Activated CD4-positive, alpha-beta T cell treated with anti-CD3 and anti-CD28 coated beads, Interleukin-10, Interleukin-2, amounts not matched to agents 100 ng/mL and 50 ng/mL, durations not matched to agents 16 hours and 8 hours (primary cell): ENCODE data around the gene VAV2.
"Not testable (repeated sequence)": the region's sequence is repeated elsewhere in the genome, so short reads cannot be mapped to it uniquely, and the experiment has no call there.

ENCODE experiments used
- DNase-seq: peaks from one replicate; pipeline ENCODE4 v3.0.0-alpha.2; 2020

VAV2 gene

GRCh38 chr9:133995012-133995896 lies 3.1 kb upstream of the VAV2 start:
- peak; percentile 21 for DNase-seq

DNA sequence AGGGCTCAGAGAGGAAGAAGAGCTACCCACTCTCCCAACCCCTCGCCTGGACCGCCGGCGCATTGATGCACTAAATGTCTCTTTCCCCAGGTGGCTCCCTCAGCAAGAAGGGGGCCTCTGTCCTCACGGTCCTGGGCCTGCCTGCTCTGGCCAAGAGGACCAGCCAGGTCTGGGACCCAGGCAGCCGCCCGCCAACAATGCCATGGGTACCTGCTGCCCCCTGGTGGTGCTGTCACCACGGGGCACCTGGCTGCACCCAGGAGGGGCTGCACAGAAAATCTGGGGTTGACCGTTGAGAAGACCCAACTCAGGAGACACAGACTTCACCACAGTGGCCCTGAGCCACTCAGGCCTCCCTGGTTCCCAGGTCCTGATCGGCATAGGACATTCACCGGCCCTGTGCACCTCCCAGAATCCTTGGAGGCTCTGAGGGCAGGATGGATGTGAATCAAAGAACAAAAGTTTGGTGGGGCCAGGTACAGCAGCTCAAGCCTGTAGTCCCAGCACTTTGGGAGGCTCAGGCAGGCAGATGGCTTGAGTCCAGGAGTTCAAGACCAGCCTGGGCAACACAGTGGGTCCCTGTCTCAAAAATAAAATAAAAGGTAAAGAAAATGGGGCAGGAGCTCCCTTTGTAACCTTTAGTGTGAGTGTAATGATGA lies 2.4 kb upstream of the VAV2 start:
- peak; percentile 82 for DNase-seq

- no peak for DNase-seq
These were observed 1.6 kb upstream of the VAV2 start for GRCh38 chr9:133993635-133994253.

DNA sequence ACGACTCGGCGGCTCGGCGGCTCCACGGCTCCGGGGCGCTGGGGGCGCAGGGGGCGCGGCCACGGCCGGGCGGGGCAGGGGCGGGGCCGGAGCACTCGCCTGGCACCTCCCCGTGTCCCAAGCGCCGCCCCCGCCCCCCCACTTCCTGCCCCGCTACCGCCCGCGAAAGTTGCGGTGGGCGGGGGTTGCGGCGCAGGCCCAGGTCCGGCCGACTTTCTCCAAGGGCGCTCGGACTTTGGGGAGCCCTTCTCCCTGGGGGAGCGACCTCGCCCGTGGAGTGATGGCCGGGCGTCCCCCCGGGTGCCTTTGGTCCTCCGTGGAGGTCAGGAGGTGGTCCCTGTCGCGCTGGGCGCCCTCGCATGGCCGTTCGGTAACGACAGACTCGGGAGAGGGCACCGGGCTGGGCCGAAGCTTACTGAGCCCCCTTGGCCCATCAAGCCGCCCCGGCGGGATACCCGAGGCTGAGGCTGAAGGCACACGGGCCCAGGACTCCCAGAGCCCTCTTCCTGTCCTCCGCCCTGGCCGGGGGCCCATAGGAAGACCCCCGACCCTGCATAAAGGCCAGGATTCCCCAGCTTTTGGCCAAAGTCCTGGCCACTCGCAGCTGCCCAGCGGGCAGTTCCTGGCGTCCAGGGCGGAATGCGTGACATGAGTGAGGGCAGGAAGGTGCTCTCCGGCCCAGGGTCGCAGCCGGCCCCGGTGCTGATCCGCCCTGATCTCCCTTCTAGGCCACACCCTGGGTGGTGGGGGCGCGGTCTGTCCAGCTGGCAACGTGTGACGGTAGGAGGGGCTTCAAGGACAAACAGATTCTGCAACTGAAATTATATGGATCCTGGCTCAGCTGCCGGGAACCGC lies 883 bp upstream of the VAV2 start:
- DNase-seq = peak; percentile 70

DNA sequence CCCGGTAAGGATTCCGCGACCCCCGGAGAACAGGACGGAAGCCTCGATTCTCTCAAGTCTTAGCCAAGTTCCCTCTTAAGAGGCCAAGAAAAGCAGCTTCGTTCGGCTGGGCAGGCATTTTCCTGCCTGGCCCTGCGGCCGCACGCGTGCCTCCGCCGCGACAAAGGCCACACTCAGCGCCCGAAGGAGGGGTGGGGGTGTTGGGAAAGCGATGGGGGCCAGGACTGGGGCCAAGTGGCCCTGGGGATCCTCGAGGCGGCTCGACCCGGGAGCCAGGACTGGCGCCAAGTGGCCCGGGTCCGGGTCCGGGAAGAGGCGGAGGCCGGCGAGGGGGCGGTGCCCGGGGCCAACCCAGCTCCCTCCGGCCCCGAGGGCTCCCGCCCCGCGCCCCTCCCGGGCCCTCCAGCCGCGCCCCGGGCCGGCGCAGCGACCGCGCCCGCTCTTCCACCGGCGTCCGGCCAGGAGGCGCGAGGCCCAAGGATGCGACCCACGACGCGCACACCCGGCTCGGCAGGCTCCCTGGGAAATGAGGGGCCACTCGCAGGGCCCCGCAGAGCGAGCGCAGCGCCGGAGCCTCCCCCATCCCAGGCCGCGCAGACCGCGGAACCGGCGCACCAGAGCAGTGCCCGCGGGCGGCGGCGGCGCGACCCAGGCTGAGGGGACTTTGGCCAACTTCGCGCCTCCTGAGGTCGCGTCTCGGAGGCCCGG lies 756 bp downstream of the VAV2 start:
- DNase-seq = no peak

DNA sequence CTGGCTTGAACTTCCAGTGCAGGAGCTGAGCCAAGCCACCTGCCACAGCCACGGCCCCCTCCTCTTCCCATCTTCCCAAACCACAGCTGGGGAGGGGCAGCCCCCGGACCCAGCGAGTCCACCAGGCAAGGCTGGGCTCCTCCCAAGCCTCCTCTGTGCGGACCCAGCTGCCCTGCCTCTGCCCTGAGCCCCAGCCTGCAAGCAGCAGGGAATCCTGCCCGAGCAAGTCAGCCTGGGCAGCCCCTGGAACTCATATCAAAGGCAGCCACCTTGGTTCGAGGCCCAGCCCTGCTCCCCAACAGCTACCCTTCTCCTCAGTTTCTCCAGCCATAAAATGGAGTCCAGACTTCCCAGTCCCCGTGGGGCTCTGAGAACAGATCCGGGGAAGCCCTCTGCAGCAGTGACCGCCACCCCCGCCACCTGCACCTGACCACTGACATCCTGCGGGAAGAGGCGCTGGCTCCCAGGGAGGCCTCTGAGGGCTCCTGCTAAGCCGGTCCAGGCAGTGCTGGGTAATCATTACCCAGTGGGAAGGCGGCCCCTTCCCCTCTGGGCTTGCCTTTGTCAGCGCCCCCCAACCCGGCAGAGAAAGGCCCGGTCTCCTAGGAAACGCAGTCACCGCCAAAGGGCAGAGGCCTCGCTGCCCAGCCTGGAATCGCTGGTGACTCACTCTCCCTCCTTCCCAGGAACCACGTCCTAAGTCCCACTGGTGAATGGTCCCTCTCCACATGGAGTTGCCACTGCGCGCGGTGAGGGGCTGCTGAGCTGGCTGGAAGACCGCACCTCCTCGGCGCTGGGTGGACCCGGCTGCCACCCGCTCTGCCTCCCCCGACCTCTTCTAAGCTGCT lies 1.5 kb downstream of the VAV2 start:
- DNase-seq = no peak

DNA sequence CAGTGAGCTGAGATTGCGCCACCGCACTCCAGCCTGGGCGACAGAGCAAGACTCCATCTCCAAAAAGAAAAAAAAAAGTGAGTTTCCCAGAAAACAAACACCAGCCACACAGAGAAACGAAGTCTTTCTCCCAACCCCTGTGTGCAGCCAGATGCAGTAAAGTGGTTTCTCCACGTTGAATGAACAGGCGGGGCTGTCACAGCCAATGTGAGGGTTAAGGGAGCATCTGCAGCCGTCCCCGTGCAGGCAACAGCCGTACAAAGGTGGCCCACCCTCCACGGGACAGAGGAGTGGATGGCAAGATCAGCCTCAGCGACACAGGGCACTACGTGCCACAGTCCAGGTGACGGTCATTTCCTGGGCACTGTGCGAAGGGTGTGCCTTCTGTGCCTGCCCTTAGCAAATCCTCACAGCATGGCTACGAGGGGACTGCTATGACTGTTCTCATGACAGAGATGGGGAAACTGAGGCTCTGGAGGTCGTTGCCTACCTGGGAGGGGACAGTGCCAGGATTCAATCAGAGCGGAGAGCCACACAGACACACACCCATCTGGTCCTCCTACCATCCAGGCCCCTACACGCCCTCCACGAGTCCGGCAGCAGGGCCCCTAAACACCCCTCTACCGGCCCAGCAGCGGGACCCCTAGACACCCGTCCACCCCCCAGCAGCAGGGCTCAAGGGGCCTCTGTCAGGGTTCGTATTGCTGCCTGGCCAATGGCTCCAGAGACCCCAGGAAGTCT lies 2.3 kb downstream of the VAV2 start:
- no peak for DNase-seq

DNA sequence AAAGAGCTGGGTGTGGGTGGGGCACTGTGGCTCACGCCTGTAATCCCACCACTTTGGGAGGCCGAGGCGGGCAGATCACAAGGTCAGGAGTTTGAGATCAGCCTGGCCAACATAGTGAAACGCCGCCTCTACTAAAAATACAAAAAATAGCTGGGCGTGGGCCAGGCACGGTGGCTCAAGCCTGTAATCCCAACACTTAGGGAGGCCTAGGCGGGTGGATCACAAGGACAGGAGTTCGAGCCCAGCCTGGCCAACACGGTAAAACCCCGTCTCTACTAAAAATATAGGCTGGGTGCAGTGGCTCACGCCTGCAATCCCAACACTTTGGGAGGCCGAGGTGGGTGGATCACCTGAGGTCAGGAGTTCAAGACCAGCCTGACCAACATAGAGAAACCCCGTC lies 3.4 kb downstream of the VAV2 start:
- DNase-seq = not testable (repeated sequence)

GRCh38 chr9:133987946-133988665 lies 4.0 kb downstream of the VAV2 start:
- DNase-seq = no peak

DNA sequence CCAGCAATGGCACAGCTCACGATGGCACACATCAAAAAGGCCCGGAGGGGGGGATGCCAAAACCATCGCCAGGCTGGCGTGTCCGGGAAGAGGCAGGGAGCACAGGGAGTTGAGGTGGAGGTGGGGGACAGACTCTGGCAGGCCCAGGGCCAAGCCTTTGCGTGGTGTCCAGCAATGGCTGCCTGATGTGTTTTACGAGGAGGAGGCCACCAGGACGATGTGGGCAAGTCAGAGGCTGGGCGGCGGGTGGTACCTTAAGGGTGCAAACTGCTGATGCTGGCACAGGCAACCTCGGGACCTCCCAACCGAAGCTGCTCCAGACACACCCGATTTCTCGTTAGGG lies 4.7 kb downstream of the VAV2 start:
- DNase-seq = no peak

DNA sequence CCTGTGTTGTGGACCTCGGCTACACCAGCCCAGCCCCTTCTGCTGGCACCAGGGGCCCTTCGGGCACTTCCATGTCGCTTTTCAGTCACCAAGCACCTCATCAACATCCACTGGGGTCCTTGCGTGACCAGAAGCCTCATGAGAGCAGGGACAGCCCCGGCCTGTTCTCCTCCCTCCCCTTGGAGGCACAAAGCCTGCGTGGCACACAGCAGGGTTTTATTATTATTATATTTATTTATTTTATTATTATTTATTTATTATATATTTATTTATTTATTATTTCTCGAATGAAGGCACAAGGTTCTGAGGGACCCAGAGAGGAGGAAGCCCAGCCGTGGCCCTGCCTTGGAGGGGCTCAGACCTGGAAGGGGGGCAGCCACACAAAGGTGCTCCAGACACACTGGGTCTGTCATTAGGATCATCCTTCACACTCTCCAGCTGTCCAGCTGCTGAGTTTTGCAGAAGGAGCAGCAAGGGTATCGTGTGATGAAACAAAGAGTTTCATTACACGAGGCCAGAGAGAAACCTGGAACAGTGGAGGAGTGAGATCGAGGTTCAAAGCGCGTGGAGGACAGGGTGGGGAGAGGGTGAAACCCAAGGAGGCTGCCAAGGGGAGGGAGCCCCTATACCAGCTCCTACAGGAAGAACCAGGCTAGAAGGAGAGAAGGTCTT lies 5.2 kb downstream of the VAV2 start:
- DNase-seq = no peak

- no peak for DNase-seq
These were observed 6.1 kb downstream of the VAV2 start for GRCh38 chr9:133986061-133986460.

DNA sequence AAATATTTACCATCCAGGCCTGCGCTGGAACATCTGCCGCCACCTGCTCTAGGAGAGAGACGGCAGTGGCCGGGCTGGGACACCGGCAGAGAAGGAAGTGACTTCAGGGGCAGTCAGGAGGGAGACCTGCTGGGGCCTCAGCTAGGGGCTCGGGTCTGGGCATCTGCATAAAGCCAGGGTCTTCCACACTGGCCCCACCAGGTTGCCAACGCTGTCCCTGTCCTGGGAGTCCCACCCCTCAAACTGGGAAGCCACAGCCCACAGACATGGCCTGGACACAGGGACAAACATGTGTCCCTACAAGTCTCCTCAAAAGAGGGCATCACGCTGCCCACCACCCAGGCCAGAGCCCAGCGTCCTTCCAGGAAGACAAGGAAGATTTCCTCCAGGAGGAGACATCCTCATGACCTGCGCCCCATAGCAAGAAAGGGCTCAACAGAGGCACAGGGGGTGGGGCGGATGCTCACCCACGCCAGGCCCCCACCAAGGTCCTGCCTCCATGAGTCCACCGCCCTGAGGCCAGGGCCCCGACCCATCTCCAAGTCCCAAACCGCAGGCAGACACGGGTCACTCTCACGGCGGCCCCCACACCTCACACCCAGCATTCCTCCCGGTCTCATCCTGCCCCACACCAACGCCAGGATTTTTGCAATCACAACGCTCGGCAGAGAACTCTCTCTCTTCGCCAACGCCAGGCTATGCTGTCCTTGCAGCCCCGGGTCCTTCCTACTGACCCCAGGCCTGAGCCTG lies 9.0 kb downstream of the VAV2 start:
- no peak for DNase-seq

DNA sequence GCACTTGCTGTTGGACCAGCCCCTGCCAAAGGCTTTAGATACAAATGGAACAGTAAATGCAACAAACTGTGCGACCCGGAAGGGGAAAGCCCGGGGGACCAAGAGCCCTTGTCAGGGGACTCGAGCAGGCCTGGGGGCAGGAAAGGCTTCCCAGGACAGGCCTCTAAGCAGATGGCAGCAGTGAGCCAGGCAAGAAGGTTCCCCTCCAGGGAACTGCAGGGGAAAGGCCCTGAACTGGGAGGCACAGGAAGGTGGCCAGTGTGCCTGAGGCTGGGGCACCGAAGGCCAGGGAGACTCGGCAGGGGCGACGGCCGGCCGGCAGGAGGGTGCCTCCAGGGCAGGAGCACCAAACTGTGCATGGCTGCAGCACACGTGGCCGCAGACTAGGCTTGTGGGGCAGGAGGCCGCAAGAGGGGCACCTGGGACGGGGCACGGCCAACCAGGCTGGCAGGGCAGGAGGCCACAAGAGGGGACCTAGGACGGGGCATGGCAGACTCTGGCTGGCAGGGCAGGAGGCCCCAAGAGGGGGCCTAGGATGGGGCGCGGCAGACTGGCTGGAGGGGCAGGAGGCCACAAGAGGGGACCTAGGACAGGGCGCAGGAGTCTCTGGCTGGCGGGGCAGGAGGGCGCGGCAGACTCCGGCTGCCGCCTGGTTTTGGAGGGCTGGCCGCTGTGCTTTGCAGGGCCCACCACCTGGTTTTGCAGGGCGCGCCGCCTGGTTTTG lies 10.0 kb downstream of the VAV2 start:
- no peak for DNase-seq

DNA sequence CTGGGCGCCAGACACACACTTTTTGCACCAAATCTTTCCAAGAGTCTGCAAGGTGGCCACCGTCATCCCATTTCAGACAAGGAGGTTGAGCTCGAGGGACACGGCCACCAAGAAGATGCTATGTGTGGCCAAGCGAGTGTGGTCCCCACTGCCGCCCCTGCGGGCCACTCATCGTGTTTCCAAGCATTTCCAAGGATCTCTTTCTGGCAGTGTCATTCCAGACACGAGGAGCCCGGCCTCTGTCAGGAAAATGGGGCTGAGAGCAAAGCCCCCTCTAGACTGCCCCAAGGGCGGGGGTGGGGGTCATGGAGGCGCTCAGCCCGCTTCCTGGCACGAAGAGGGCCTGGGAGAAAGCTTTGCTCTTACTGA lies 10.6 kb downstream of the VAV2 start:
- DNase-seq = no peak

DNA sequence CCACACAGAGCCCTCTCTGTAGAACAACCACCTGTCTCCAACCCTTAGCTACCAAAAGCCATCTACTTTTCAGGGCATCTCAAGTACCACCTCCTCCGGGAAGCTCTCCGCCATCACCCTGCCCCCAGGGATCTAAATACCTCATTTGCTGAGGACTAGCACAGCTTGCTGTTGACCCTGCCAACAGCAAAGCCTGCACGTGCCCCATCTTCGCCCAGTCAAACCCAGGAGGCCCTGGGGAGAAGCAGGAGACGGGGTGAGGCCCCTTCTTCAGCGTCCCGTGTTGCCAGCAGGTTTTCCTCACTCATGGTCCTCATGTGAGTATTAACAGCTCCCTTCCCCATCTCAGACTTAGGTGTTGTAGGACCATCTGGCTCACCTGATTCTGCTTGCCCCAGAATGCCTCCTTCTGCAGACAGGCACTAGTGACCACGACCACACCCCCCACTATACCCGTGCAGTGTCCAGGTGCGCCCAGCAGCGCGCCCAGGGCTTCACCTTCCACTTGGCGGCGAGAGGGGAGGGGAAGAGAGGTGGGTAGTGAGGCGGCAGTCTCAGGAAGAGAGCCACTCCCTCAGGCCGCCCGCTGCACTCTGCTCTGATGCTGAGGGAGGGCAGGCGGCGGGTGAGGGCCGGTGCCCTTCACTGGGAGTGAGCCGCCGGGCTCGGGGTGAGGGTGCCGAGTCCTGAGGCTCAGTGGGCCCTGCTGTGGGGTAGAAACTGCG lies 11.1 kb downstream of the VAV2 start:
- DNase-seq = no peak
